ENCODE results near the gene DDC. TPM values are rescaled to one million over a fixed set of nuclear protein-coding genes. Genes with fewer than 3 reads are reported as not detected.

DDC gene
- total RNA-seq, 1 donor from 2014 or later: 1.4 TPM

- TF ChIP-seq CTCF (conservative IDR thresholded peaks at IDR 0.05; ENCODE audit: low read depth, low read length): peak; percentile 99
- no peak overlapping the region for H3K4me3 ChIP-seq (ENCODE audit: low read depth, low read length)
- DNase-seq (ENCODE audit: low read depth): peak; percentile 31
Measured at GRCh38 chr7:50418086-50418515, 147.1 kb downstream of the DDC start.

GRCh38 chr7:50416527-50417182 lies 148.6 kb downstream of the DDC start:
- TF ChIP-seq CTCF (conservative IDR thresholded peaks at IDR 0.05; ENCODE audit: low read depth, low read length): no peak
- DNase-seq (ENCODE audit: low read depth): no peak

GRCh38 chr7:50415844-50416364 lies 149.3 kb downstream of the DDC start:
- no peak for DNase-seq (ENCODE audit: low read depth)
- no peak for TF ChIP-seq CTCF (conservative IDR thresholded peaks at IDR 0.05; ENCODE audit: low read depth, low read length)
- H3K4me3 ChIP-seq (ENCODE audit: low read depth, low read length): no peak overlapping the region

More at GRCh38 chr7:50416527-50417182, 148.6 kb downstream of the DDC start:
- H3K4me3 ChIP-seq (ENCODE audit: low read depth, low read length): no peak overlapping the region

GRCh38 chr7:50413561-50413960 lies 151.6 kb downstream of the DDC start:
- no peak for DNase-seq (ENCODE audit: low read depth)
- no peak for TF ChIP-seq CTCF (conservative IDR thresholded peaks at IDR 0.05; ENCODE audit: low read depth, low read length)
- H3K4me3 ChIP-seq (ENCODE audit: low read depth, low read length): no peak overlapping the region

- TF ChIP-seq CTCF (conservative IDR thresholded peaks at IDR 0.05; ENCODE audit: low read depth, low read length): no peak
- no peak overlapping the region for H3K4me3 ChIP-seq (ENCODE audit: low read depth, low read length)
- no peak for DNase-seq (ENCODE audit: low read depth)
Measured at GRCh38 chr7:50412973-50413372, 152.2 kb downstream of the DDC start.

GRCh38 chr7:50411332-50411731 lies 153.9 kb downstream of the DDC start:
- no peak for DNase-seq (ENCODE audit: low read depth)
- no peak overlapping the region for H3K4me3 ChIP-seq (ENCODE audit: low read depth, low read length)
- no peak for TF ChIP-seq CTCF (conservative IDR thresholded peaks at IDR 0.05; ENCODE audit: low read depth, low read length)

Data from epithelial cell of proximal tubule (primary cell).